Measurements from ENCODE around the gene CLCN5. TPM values are rescaled to one million over a fixed set of nuclear protein-coding genes. Genes with fewer than 3 reads are reported as not detected.

CLCN5 gene
- total and polyA plus RNA-seq, 10 of the 15 experiments (the other 5 are each of a cell fraction or from before 2014, with no cell fraction given), result 0.33 to 3.8 (median 2.6) TPM

DNA sequence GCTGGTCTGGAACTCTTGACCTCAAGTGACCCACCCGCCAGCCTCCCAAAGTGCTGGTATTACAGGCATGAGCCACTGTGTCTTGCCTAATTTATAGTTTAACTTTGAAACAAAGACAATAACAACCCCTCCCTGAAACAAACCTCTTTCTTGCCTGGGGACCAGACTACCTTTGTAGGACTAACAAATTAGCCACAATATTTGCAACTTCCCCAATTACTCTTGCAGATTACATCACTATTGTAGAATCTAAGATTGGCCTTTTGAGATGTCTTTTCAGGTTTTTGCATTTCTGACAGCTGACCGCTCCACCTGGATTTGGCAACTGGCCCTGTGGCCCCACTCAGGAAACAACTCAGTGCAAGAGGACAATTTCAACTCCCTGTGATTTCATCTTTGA lies 193.6 kb downstream of the CLCN5 start:
- H3K27me3 ChIP-seq (replicated peaks in 1 of 2; ENCODE audit: control insufficient read depth in 2 of 2, insufficient read depth in 2 of 2, low read length in 1 of 2), result no peaks in the 10 kb centered on the region
- RAD21 ChIA-PET (ENCODE audit: unreplicated experiment), result no interaction called here
- no peaks in the 10 kb centered on the region for H3K36me3 ChIP-seq (ENCODE audit: control insufficient read depth in 2 of 2, insufficient read depth in 2 of 2, low read length in 1 of 2)
- no peak overlapping the region for H2AFZ ChIP-seq (ENCODE audit: control insufficient read depth, low read depth, low read length)
- H3K4me1 ChIP-seq (ENCODE audit: control insufficient read depth, insufficient read depth, low read length), result no peaks in the 10 kb centered on the region
- no peaks in the 10 kb centered on the region for H3K79me2 ChIP-seq (ENCODE audit: control insufficient read depth, insufficient read depth, low read length)
- in situ Hi-C loops (cut with MboI), result no loop called here
- no peak overlapping the region for H3K4me3 ChIP-seq
- no peak for DNase-seq (ENCODE audit: low read depth, low spot score)
- no peaks in the 10 kb centered on the region for H4K20me1 ChIP-seq (ENCODE audit: control insufficient read depth, insufficient read depth)
- TF ChIP-seq ZBTB33 (IDR thresholded peaks at IDR 0.05), result no peak
- TF ChIP-seq LARP7 (IDR thresholded peaks at IDR 0.05), result no peak
- TF ChIP-seq CEBPB (IDR thresholded peaks at IDR 0.05; ENCODE audit: borderline replicate concordance in 1 of 2, low read depth in 2 of 2, low read length in 2 of 2), result no peak
- TF ChIP-seq ATF7 (IDR thresholded peaks at IDR 0.05; ENCODE audit: low read depth), result peak; percentile 62; the same call in 1 of the 2 replicates
- peak; percentile 11; the same call in 1 of the 2 replicates for TF ChIP-seq MTA2 (IDR thresholded peaks at IDR 0.05; ENCODE audit: low read depth)
- TF ChIP-seq CHD1 (IDR thresholded peaks at IDR 0.05; ENCODE audit: low read depth, low read length), result no peak
- TF ChIP-seq, protein P1, sequence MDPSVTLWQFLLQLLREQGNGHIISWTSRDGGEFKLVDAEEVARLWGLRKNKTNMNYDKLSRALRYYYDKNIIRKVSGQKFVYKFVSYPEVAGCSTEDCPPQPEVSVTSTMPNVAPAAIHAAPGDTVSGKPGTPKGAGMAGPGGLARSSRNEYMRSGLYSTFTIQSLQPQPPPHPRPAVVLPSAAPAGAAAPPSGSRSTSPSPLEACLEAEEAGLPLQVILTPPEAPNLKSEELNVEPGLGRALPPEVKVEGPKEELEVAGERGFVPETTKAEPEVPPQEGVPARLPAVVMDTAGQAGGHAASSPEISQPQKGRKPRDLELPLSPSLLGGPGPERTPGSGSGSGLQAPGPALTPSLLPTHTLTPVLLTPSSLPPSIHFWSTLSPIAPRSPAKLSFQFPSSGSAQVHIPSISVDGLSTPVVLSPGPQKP (IDR thresholded peaks at IDR 0.05; ENCODE audit: low read depth, low read length), result no peak
- no peak for TF ChIP-seq MYC (IDR thresholded peaks at IDR 0.05; ENCODE audit: insufficient read depth, insufficient read length, insufficient replicate concordance, low read length, severe bottlenecking)
- TF ChIP-seq IRF4 (IDR thresholded peaks at IDR 0.05; ENCODE audit: low read depth, low read length), result no peak
- no peak for TF ChIP-seq MXI1 (IDR thresholded peaks at IDR 0.05; ENCODE audit: low read depth, low read length)
- TF ChIP-seq TARDBP (IDR thresholded peaks at IDR 0.05; ENCODE audit: borderline replicate concordance), result no peak
- no peak for TF ChIP-seq BCLAF1 (IDR thresholded peaks at IDR 0.05)
- intact Hi-C loops (cut with micrococcal nuclease; ENCODE audit: unreplicated experiment), result no loop called here
- no peak overlapping the region for H3K27ac ChIP-seq (ENCODE audit: control insufficient read depth, insufficient read depth)
- no peak for FAIRE-seq
- WGBS (ENCODE audit: insufficient coverage, insufficient replicate concordance, low lambda C conversion rate, missing lambda C conversion rate), result 45% methylated on average over 2 of the region's 2 CpGs
- no peak overlapping the region for H3K4me2 ChIP-seq (ENCODE audit: control insufficient read depth, insufficient read depth)
- H3K9me3 ChIP-seq (replicated peaks; ENCODE audit: control insufficient read depth, insufficient read depth, low read length), result no peaks in the 10 kb centered on the region
- no peak; the same call in 2 of the 3 replicates for ATAC-seq
- no peak overlapping the region for H3K9ac ChIP-seq (ENCODE audit: control insufficient read depth, insufficient read depth, low read length)
- BruUV-seq (replicated peaks), result no TSS peak
- SMC1A ChIA-PET (ENCODE audit: uncharacterized antibody, unreplicated experiment), result interaction anchor here (2.1 kb wide), 1 partner anchor 15 kb away, joined by 6 read pairs; no protein-coding TSS in a partner anchor
- CTCF ChIA-PET, result no interaction called here
- POLR2A ChIA-PET, result no interaction called here
